Coronary artery (tissue), 2 donors: ENCODE measurements around the gene COL18A1.

Source experiments
- DNase-seq: peaks from one replicate; pipeline ENCODE4 v3.0.0-alpha.2; 2017; ENCODE audit warnings: low spot score
- H3K27ac ChIP-seq, 2 donors: fragments of 200-600 bp; sonication (generic); one replicate each; pipeline ENCODE4 v1.5.1; 2016 to 2019
- H3K4me3 ChIP-seq: fragments of 200-600 bp; sonication (generic); 2 replicates; pipeline ENCODE4 v1.5.1; 2016; ENCODE audit warnings: mild to moderate bottlenecking, moderate library complexity
- TF ChIP-seq, protein P1 (sequence below): fragments of 200-600 bp; sonication (generic); IDR thresholded peaks from one replicate; pipeline ENCODE4 v1.5.1; 2019; ENCODE audit warnings: antibody characterized with exemption

COL18A1 gene

DNA sequence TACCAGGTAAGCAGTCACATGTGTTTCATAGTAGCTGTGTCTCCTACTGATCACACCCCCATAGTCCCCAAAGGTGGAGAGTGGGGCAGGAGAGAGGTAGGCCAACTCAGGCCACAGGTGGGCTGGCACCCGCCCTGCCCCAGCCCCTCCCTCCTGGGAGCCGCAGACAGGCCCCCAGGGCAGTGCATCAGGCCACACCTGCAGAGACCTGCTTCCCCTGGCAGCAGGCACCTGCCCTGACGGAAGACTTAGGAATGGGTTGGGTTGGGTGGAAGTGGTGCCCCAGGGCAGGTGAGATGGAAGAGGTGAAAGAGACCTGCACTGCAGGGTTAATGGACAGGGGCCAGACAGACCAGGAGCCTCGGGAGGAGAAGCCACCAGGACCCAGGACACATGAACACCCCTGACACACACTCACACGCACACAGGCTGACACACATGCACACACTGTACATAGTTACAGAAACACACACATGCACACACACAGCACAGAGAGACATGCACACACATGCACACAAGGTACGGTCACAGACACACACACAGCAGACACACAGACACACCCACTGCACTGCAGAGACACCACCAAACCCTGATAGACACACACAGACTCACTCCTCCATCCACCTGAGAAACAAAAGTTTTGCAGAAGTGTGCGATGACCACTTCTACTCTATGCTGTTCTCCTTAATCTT, 1.7 kb upstream of the COL18A1 start:
- Histone ChIP-seq H3K27ac (peak overlapping the region in 1 of 2 donors; percentile 98), H3K4me3 (no peak overlapping the region)
- TF ChIP-seq, protein P1, sequence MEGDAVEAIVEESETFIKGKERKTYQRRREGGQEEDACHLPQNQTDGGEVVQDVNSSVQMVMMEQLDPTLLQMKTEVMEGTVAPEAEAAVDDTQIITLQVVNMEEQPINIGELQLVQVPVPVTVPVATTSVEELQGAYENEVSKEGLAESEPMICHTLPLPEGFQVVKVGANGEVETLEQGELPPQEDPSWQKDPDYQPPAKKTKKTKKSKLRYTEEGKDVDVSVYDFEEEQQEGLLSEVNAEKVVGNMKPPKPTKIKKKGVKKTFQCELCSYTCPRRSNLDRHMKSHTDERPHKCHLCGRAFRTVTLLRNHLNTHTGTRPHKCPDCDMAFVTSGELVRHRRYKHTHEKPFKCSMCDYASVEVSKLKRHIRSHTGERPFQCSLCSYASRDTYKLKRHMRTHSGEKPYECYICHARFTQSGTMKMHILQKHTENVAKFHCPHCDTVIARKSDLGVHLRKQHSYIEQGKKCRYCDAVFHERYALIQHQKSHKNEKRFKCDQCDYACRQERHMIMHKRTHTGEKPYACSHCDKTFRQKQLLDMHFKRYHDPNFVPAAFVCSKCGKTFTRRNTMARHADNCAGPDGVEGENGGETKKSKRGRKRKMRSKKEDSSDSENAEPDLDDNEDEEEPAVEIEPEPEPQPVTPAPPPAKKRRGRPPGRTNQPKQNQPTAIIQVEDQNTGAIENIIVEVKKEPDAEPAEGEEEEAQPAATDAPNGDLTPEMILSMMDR: no peak
- no peak for DNase-seq

- H3K4me3 ChIP-seq: peak overlapping the region; percentile 96
- H3K27ac ChIP-seq: peak overlapping the region; percentile 75 to 98
- TF ChIP-seq, protein P1: no peak
- DNase-seq: no peak
These were observed 888 bp upstream of the COL18A1 start for GRCh38 chr21:45403825-45404729.

- TF ChIP-seq, protein P1: no peak
- peak overlapping the region; percentile 96 for H3K4me3 ChIP-seq
- peak overlapping the region; percentile 88 to 98 for H3K27ac ChIP-seq
- no peak for DNase-seq
These were observed 380 bp downstream of the COL18A1 start for GRCh38 chr21:45405271-45405818.

DNA sequence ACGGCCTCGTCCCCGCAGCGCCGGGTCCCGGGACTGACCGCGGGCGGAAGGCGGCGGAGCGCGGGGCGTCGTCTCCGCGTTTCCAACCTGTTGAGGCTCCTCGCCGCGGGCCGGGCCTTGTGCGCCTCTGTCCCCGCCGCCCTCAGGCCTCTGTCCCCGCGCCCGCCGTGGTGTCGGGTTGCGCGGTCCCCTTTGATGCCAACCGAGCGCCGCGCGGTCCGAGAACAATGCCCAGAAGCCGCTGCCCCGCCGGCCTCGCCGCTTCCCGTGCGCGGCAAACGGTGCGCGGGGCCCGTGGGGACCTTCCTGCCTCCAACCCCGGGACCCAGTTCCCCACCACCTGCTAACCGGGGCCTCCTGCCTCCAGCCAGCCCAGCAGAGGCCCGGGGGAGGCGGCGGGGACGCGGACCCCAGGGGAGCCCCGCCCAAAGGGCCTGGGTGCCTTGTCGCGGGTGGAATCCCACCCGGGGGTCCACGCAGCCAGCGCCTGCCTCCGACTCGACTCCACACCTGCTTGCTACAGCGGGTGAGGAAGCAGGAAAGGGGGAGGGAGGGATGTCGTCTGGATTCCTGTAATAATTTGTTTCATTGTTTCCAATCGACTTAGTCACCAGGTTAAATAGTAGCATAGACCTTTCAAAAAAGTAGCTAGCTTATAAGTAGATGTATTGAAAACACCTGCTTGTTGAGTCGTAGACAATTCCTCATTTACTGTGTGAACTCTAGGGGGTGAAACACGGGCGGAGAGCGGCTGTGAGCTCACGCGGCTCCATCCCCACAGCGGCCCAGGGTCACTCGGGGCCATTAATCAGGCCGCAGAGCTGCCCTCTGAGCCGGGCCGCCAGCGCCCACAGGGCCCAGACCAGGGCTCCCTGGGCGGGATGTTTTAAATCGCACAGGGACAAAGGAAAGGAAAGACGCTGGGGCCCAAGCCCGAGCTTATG, 1.1 kb downstream of the COL18A1 start:
- peak overlapping the region; percentile 88 to 98 for H3K27ac ChIP-seq
- no peak for DNase-seq
- TF ChIP-seq, protein P1: no peak
- H3K4me3 ChIP-seq: peak overlapping the region; percentile 96

DNA sequence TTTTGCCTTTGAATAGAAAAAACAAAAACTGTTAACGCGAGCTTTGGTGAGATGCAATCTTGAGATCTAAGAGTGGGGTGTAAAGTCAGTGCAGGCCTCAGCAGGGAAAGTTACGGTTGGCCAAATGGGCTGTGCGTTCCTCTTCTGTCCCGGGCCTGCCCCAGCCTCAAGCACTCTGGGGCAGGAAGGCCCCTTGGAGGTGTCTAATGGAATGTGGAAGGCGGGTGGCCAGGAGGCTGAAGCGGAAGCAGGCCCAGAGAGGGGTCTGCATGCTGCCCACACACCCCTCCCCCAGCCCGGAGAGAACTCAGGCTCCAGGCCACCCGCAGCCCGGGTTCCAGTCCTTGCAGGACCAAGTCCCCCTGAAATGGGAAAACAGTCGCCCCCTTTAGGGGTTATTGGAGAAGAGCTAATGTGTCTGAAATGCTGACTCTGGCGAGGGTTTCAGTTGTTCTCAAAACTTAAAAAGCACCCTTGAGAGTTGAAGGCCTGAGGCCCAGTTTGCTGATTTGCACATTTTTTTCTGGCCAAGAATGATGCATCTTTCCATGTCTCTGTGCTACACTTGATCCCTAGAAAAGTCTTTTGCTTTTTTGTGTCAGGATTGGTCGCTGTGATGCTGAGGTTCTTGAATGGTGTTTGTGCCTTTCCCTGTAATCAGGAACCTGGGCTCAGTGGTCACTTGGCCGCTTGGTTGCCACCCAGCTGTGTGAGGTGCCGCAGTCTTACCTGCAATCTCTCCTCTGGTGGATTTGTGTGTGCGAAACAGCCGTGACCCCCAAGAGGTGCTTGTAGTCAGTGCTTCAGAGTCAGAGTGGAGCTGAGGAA, 2.0 kb downstream of the COL18A1 start:
- Histone ChIP-seq H3K27ac (peak overlapping the region; percentile 88 to 98), H3K4me3 (peak overlapping the region; percentile 96)
- DNase-seq: no peak
- TF ChIP-seq, protein P1: no peak
